PFSK-1 (cell line): ENCODE data around the gene TWF2.

Source experiments
- FOXP2 ChIP-seq: optimal IDR thresholded peaks from 2 replicates; pipeline ENCODE3; 2011; ENCODE audit warnings: borderline replicate concordance, control low read depth, inconsistent platforms; ENCODE audit not compliant: insufficient read depth; ENCODE audit errors: extremely low read length, extremely low read depth
- POLR2AphosphoS5 ChIP-seq: IDR thresholded peaks from 2 replicates; pipeline ENCODE4 v1.6.1; 2012; ENCODE audit warnings: low read depth, mild to moderate bottlenecking, control low read depth, low read length, moderate library complexity
- SIN3A ChIP-seq: IDR thresholded peaks from 2 replicates; pipeline ENCODE4 v1.6.1; 2012; ENCODE audit warnings: mild to moderate bottlenecking, low read length, moderate library complexity, borderline replicate concordance; ENCODE audit not compliant: insufficient read depth
- TAF1 ChIP-seq: IDR thresholded peaks from 2 replicates; pipeline ENCODE4 v1.6.1; 2012; ENCODE audit warnings: low read length, control low read depth, borderline replicate concordance; ENCODE audit not compliant: insufficient read depth
- TF ChIP-seq, protein P1 (sequence below), 2 experiments: IDR thresholded peaks; 2 replicates each; pipeline versions ENCODE4 v1.6.1 to v1.8.0; 2011 to 2012; ENCODE audit warnings: low read depth in 2 of 2, low read length in 2 of 2, control low read depth in 1 of 2, inconsistent platforms in 1 of 2, mild to moderate bottlenecking in 1 of 2, moderate library complexity in 1 of 2; ENCODE audit not compliant: insufficient read depth in 1 of 2

TWF2 gene

DNA sequence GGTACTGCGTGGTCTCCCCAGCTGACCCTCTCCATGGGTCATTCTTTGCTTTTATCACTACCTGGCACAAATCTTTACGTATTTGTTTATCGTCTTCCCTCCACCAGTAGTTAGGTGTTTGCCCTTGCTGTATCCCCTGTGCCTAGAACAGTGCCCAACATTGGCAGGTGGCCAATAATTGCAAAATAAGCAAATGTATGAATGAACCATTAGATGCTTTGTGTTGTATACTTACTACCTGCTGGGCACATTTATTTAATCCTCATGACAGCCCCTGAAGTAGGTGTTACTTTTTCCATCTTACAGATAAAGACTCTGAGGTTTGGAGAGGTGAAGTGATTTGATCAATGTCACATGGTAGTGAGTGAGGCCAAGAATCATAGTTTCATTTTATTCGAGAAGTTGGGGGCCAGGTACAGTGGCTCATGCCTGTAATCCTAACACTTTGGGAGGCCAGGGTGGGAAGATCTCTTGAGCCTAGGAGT lies 2.0 kb upstream of the TWF2 start:
- TF ChIP-seq, protein P1, sequence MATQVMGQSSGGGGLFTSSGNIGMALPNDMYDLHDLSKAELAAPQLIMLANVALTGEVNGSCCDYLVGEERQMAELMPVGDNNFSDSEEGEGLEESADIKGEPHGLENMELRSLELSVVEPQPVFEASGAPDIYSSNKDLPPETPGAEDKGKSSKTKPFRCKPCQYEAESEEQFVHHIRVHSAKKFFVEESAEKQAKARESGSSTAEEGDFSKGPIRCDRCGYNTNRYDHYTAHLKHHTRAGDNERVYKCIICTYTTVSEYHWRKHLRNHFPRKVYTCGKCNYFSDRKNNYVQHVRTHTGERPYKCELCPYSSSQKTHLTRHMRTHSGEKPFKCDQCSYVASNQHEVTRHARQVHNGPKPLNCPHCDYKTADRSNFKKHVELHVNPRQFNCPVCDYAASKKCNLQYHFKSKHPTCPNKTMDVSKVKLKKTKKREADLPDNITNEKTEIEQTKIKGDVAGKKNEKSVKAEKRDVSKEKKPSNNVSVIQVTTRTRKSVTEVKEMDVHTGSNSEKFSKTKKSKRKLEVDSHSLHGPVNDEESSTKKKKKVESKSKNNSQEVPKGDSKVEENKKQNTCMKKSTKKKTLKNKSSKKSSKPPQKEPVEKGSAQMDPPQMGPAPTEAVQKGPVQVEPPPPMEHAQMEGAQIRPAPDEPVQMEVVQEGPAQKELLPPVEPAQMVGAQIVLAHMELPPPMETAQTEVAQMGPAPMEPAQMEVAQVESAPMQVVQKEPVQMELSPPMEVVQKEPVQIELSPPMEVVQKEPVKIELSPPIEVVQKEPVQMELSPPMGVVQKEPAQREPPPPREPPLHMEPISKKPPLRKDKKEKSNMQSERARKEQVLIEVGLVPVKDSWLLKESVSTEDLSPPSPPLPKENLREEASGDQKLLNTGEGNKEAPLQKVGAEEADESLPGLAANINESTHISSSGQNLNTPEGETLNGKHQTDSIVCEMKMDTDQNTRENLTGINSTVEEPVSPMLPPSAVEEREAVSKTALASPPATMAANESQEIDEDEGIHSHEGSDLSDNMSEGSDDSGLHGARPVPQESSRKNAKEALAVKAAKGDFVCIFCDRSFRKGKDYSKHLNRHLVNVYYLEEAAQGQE (IDR thresholded peaks at IDR 0.05; ENCODE audit: insufficient read depth in 1 of 2, low read depth in 2 of 2, low read length in 2 of 2), result no peak
- TF ChIP-seq FOXP2 (no peak), POLR2AphosphoS5 (no peak), SIN3A (no peak), TAF1 (no peak)

DNA sequence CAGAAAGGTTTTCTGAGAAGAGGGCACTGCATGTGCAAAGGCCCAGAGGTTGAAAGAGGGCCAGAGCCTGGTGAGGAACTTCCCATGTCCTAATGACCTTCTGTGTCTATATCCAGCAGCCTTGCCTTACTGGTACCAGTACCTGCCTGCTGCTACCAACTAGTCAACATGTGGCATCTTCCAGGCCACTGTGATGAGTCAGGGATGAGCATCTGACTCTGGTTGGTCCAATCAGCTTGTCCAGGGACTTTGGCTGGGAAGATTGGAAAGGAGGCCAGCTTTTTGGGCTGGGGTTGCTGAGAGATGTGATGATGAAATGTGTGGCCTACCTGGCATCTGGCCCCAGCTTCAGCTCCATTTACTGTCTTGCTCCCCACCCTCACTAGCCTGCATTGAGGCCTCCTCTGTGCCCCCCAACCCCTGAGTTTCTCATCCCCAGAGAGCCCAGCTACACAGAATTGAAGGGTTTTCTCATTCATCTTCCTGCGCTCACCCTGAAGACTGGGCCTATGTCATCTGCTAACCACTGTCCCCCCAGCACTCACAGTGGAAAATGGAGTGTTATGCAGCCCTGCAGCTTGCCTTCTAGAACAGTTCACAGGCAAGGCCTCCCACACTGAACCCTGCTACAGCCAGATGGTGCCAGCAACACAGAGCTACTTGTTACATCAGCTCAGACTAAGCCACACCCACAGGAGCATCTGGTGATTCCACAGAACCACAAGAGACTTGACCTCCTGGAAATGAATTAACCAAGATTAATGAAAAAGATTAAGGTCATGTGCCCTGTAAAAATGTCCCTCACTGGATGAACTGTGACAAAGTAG lies 1.3 kb upstream of the TWF2 start:
- TF ChIP-seq POLR2AphosphoS5 (peak; percentile 46), FOXP2 (no peak)

DNA sequence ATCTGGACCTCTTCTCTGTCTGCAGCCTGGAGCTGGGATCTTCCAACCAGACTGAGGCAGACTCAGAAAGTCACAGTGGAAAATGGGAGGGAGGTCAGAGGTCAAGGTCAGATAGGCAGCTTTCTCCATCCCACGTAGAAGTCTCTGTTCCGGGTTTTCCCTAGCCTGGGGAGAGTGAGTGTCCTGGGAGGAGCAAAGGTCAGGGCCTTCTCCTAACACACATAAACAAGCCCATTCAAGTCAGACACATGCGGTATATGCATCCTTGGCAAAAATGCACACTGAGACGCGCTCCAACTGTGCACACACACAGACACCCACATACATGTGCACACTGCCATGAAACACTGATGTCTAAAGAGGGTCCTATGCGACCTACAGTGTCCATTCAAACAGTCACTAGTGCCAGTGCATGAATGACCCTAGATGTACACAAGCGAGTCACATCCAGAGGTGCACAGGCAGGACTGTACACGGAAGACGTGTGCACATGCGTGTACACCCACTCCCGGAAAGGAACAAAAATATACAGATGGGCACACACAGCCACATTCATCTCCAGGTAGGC lies 681 bp downstream of the TWF2 start:
- TF ChIP-seq POLR2AphosphoS5 (no peak), TAF1 (no peak), FOXP2 (no peak), SIN3A (no peak)
- TF ChIP-seq, protein P1 (IDR thresholded peaks at IDR 0.05; ENCODE audit: insufficient read depth in 1 of 2, low read depth in 2 of 2, low read length in 2 of 2), result no peak

DNA sequence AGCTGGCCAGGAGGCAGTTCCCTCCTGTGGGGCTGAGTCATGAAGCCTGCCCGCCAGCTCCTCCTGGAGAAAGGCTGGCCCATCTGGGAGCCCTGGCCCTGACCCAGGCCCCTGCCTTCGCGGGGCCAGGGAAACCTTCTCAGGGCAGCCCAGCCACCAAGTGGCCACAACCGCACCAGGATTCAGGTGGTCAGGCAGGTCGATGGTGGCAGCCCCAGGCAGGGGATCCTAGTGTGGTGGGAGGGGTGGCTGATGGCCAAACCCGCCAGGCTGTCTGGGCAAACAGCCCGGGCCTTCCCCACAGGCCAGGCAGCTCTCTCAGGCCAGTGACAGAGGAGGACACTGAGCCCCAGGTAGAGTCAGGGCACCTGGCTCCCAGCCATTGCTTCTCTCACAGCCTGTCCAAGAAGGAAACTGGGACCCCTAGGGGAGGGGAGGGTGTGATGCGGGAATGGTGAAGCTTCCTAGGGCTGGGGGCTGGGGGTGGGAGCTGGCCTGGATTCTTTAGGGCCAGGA lies 1.2 kb downstream of the TWF2 start:
- TF ChIP-seq, protein P1 (IDR thresholded peaks at IDR 0.05; ENCODE audit: insufficient read depth in 1 of 2, low read depth in 2 of 2, low read length in 2 of 2), result no peak
- TF ChIP-seq FOXP2 (no peak), SIN3A (no peak), TAF1 (no peak), POLR2AphosphoS5 (no peak)

DNA sequence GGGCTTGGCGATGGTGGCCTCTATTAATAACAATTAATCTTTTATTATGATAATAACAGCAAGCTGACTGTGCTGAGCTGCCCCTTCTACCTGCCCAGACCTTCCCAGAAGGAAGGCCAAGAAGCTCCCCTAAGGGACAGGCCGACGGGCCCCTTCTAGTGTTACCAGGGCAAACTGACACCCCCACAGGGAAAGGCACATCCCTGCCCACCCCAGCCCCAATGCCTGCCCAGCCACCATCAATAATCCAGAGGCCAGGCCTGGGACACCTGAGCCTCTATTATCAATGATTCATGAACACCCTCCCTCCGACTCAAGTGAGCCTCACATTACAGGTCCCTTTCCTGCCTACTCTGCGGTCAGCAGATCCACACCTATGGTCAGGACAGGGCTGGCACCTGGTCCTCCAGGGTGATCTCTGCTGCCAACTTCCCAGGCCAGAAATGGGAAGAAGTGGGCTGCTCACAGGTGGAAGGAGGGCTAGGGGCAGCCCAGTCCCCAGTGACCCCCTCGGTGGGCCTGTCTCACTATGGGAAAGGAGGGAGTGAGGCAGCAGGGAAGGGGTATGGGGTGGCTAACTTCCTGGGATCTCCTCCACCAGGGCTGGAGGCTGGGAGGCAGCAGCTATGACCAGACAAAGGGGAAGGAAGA lies 1.8 kb downstream of the TWF2 start:
- TF ChIP-seq SIN3A, result no peak
- TF ChIP-seq TAF1, result no peak

DNA sequence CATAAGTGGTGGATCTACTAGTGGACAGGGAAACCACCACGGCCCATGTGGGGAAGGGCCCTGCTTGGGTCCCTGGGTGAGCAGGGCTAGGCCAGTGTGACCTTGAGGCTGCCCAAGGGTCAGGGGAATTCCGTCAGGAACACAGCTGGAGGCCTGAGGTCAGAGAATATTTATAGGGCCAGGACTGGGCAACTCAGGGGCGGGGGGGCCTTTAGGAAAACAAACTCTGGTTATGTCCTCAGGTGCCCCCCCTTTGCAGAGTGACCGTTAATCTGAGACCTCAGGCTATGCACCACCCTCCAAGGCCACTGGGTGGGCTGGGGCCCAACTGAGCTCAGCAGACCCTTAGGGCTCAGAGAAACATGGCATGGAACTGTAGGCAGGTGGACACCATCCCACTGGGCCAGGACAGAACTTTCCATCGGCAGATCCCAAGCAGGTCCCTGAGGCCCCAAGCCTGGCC lies 2.5 kb downstream of the TWF2 start:
- TF ChIP-seq SIN3A, result no peak
- no peak for TF ChIP-seq POLR2AphosphoS5
- no peak for TF ChIP-seq FOXP2
- TF ChIP-seq TAF1, result no peak
- TF ChIP-seq, protein P1 (IDR thresholded peaks at IDR 0.05; ENCODE audit: insufficient read depth in 1 of 2, low read depth in 2 of 2, low read length in 2 of 2), result no peak
